Measurements from ENCODE around the gene CENPX.
A peak's percentile ranks its signal among the peaks of the same experiment; 100 is the strongest.

CENPX gene

DNA sequence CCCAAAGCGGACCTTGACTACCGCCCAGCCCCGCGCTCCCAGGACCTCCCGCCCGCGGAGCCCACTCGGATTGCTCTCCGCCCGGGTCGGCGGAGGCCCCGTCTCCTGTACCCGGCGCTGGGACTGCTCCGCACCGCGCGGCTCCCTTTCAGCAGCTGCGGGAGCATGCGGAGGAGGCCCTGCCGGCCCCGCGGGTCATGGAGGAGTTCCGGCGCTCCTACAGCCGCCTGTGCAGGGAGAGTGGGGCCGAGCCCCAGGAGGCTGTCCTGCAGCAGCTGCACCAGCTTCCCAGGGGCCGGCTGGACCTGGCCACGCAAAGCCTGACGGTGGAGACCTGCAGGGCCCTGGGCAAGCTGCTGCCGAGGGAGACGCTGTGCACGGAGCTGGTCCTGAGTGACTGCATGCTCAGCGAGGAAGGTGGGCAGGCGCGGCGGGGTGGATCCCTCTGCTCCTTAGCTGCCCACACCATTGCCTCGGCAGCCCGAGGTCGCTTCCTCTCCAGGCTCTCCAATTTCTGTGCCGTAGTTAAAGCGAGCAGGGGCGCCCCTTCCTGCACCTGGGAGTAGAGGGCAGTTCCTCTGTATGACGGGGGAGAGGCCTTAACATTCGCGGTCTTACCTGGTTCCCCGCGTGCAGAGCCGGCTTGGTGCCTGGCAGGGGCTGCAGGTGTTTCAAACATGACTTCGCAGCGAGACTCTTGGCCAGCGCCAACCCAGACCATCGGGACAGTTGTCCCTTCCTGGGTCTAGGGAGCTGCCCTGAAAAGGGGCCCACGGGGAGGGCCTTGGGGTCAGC lies 966 bp upstream of the CENPX start:
- no peak for DNase-seq (ENCODE audit: low read depth)

- peak; percentile 94 for DNase-seq (ENCODE audit: low read depth)
Measured at GRCh38 chr17:82022981-82023446, 336 bp upstream of the CENPX start, which contains the start of gene LRRC45. Gene LRRC45 (plus strand): TSS chr17:82023305. CDS start chr17:82023644, 339 bp downstream.

DNA sequence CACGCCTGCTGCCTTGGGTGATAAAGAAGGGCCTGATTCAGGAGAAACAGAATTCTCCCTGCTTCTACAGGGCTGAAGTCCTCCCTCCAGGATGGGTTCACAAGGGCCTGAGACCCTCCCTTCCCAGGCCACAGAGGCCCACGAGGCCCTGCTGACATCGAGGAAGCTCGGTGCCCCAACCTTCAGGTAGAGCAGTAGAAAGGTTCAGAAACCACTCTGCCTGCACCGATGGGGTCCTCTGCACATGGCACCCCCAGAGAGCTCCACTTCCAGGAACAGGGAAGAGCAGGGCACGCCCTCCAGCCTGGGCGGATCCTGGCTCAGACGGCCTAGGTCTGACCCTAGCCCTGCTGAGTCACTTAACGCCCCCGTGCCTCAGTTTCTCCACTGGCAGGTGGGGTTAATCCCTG lies 773 bp downstream of the CENPX start:
- DNase-seq (ENCODE audit: low read depth): no peak

DNA sequence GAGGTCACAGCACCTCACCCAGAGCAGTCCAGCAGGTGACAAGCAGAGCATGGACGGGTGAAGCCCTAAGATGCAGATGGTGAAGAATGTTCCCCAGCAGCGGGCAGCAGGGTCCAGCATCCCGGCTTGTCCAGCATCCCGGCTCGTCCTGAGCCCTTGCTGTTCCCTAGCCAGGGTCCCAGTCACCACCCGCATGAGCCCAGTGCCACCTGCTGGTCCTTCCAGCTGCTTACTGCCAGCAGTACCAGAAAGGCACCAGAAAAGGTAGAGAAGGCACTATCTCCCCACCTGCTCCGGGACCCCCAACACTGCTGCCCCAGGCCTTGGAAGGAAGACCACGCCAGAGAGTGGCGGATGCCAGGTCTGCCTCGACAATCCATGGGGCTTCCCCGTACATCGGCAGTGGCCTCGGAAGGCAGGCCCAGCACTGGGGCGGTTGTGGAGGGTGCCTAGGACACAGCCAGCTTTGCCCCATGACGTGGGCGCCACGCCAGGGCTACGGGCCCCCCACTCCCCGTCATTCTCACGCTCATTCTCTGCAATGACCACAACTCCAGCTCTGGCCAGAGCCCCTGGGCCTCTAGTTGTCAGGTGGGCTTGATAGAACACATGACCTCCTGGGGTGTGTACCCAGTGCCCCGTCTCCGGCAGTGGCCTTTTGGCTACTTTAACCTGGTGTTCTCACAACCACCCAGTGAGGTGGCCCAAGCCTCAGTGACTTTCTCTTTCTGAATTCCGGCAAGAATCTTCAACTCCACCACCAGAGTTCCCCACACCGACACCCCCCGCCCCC lies 1.4 kb downstream of the CENPX start:
- DNase-seq (ENCODE audit: low read depth): no peak

DNA sequence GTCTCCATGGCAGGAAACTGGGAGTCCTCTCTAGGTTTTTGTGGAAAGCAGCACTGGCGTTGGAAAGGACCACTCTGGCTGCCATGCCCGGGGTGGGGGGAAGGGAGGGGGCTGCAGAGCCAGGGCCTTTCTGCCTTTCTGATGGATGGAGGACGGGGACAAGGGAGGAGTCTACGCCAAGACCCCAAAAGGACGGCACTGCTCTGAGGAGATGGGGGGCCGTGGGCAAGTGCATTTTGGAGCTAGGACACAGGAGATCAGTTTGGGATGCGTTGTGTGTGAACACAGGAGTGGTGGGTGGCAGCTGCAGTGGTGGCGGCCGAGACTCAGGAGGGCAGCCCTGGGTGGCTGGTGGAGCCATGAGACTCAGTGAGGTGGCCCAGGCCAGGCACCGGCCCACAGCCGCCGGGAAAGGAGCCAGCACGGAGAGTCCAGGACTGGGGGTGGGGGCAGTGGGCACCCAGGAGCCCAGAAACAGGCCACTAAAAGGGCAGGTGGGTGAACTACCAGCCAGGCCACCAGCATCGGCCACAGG lies 2.0 kb downstream of the CENPX start:
- no peak for DNase-seq (ENCODE audit: low read depth)

DNA sequence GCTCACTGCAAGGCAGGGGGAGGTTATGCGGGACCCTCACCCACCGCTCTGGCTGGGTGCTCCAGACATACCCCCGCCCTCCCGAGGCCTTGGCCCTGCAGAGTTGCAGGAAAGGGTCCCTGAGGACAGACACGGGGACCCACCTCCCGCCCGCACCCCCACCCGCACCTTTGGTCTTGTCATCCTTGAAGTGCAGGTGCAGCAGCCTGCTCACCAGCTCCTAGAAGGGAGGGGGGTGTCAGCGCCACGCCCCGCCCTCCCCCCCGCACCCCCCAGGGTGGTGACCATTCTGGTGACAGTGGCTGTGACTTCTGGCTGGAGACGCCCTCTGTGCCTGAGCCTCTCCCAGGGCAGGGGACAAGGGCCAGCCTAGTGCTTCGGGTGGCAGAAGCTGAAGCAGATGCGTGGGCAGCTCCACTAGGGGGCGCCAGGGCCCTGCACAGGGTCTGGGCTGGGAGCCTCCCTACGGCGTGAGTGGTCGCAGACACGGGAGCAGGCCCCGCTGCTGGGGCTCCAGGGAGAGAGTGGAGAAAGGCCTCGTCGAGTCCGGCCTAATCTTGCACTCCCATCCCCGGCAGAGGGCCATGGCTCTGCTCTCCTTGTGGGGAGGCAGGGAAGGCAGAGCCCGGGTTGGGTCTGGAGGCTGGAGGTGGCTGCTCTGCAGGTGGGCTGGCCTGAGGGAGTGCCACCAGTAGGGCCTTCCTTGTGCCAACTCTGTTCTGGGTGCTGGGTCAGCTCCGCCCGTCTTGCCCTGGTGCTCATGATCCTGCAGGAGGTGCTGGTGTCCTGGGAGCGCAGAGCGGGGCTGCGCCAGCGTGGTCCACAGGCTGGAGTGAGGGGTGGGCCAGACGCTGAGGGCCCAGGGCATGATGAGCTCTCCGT lies 2.7 kb downstream of the CENPX start:
- DNase-seq (ENCODE audit: low read depth): no peak

DNA sequence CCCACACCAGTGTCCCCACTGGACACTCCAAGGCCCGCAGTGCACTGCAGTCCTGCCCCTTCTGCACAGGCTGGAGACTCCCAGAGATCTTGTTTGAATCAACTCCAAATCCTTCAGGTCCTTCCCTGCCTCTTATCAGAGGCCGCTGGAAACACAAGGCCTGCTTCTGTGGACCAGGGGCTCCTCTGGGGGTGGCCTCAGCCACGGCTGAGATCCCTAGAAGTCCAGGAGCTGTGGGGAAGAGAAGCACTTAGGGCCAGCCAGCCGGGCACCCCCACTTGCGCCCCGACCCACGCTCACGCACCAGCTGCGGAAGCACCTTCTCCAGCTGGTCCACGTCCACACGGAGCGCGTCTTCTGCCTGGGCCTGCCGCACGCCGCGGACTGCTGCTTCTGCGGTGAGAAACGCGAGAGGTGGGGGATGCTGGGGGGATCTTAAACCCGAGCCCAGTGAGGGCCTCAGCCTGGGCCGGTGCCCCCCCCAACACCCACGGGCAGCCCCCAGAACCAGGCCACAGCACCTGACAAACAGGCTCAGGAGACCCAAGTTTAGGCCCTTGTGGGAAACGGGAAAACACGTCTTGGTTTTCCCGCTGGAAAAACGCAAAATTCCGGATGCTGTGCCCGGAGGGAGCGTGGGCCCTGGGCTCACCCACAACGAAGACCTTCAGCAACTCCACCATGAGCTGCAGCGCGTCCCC lies 3.5 kb downstream of the CENPX start:
- DNase-seq (ENCODE audit: low read depth): no peak

- no peak for DNase-seq (ENCODE audit: low read depth)
Measured at GRCh38 chr17:82018152-82018988, 4.3 kb downstream of the CENPX start.

- no peak for DNase-seq (ENCODE audit: low read depth)
Measured at GRCh38 chr17:82017612-82018151, 5.0 kb downstream of the CENPX start.

GRCh38 chr17:82016875-82017459 lies 5.7 kb downstream of the CENPX start:
- no peak for DNase-seq (ENCODE audit: low read depth)

DNA sequence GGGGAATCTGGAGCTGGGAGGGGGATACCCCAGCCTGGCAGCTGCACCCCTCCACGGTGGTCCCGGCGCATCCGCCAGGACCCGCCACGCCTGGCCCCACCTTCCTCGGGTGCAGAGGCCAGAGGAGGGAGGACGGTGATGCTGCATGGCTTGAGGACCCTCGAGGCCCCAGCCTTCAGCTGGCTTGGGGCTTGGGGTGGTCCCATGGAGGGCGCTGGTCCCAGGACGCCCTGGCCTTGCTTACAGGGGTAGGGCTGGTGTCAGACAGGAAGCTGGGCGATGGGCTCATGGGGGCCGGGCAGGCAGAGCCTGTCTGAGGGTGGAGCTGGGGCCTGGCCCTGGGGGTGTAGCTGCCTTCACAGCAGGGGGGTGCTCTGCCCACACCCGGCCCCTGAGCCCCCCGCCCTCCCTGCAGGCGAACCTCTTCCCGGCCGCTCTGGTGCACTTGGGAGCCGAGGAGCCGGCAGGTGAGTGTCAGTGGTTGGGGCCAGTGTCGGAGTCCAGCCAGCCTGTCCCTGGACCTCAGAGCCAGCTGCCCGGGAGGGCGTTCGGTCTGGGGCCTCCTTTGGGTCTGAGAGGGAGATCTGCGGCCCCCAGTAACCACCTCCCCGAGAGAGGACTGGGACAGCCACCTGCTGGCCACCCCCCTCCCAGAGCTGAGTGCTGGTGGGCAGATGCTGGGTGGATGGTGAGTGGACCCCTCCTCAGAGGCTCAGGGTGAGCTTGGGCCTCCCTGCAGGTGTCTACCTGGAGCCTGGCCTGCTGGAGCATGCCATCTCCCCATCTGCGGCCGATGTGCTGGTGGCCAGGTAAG lies 6.4 kb downstream of the CENPX start:
- no peak for DNase-seq (ENCODE audit: low read depth)

- no peak for DNase-seq (ENCODE audit: low read depth)
Measured at GRCh38 chr17:82015311-82015971, 7.2 kb downstream of the CENPX start.

DNA sequence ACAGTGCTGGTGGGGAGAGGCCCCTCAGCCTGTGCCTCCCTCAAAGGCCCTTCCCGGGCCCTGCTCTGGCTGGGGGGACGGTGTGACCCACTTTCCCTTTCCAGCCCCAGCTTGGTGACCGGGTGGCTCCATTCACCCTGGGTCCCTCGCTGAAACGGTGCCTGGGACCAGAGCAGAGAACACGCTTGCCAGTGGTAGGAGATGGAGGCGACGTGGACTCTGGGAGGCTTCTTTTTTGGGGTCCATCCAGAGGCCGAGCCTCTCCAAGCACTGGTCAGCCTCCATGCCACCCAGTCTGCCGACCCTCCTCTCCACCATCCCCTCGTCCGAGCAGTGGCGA lies 7.7 kb downstream of the CENPX start:
- DNase-seq (ENCODE audit: low read depth): no peak

GRCh38 chr17:82014432-82014831 lies 8.2 kb downstream of the CENPX start:
- no peak for DNase-seq (ENCODE audit: low read depth)

DNA sequence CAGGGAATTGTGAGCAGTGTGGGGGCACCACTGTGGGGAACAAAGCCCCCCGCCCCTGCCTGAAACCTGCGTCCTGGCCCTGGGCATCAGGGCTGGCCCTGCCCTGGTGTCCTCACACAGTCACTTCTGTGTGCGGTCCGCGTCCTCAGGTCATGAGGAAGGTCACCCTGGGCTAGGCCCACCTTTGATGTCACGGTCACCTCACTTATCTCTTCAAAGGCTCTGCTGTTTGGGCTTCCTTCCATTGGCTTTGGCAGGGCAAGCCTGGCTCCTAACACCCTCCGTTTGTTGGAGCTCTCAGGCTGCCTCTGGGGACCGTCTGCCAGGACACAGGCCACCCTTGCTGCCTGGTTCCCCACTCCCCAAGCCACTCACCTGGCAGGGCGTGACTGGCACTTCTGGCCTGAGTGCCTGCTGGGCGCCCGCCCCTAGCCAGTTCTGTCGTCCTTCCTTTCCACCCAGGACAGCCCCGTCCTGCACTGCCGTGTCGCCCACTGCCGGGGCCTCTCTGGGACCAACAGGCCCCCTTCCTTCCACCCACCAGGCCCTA lies 8.8 kb downstream of the CENPX start:
- DNase-seq (ENCODE audit: low read depth): no peak

DNA sequence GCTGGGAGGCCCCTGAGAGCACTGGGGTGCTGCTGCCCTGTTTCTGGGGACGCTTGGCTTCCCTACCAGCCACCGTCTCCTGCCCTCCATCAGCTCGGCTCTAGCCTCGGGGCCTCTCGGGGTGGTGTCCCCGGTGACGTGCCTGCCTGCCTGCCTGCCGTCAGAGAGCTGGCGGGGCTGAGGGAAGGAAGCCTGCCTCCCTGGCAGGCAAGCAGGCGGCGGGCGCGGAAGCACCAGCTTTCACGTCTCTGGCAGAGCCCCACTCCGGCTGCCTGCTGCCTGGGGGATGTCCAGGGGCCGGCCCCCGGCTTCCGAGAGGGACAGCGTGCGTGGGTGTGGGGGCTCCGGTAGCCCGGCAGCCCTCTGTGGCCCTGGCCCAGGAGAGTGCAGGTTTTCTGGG lies 9.3 kb downstream of the CENPX start:
- DNase-seq (ENCODE audit: low read depth): no peak

- DNase-seq (ENCODE audit: low read depth): no peak
Measured at GRCh38 chr17:82012640-82013295, 9.9 kb downstream of the CENPX start.

DNA sequence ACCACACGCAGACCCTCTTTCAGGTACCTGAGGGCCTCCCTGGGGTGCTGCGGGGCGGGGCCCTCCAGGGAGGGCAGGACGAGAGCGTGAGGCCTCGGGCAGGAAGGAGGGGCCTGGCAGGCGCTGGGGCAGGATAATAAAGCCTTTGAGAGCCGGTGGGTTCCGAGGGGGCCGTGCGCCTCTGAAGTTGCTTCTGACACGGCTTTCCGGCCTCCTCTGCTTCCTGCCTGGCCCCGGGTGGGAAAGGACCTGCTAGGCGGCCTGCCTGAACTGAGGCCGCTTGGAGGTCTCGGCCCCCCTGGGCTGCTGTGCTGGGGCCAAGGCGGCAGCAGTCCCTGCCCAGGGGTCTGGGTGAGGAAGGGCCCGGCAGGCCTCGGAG lies 10.4 kb downstream of the CENPX start:
- no peak for DNase-seq (ENCODE audit: low read depth)

Data from HS-5 (cell line).